GM12878 (cell line): ENCODE results near the gene PLEKHA5. TPM values are rescaled to one million over a fixed set of nuclear protein-coding genes. Genes with fewer than 3 reads are reported as not detected.

Experiments used
- ATAC-seq: fragments of 200-7000 bp; cut with Tn5 transposase; 3 replicates; pipeline ENCODE4 v1.9.1; 2020; ENCODE audit warnings: mild to moderate bottlenecking, moderate library complexity
- BruUV-seq: library from RNA; stranded (reverse); fragments of 400-500 nt; replicated peaks from 2 replicates; lab custom pipeline; 2021; lab: Mats Ljungman, UMichigan
- CTCF ChIA-PET: fragments of 300-600 bp; sonication (Branson Sonifier 250); formaldehyde crosslinking; extraction: SDS; loops from one replicate; lab custom pipeline; 2021; ENCODE audit warnings: inconsistent platforms; lab: Yijun Ruan, JAX
- POLR2A ChIA-PET: fragments of 350-600 bp; formaldehyde crosslinking; extraction: SDS; loops from one replicate; lab custom pipeline; 2021; ENCODE audit warnings: inconsistent platforms; lab: Charles Lee
- RAD21 ChIA-PET: fragments of 300-600 bp; sonication (Branson Sonifier 250); formaldehyde crosslinking; loops from one replicate; lab custom pipeline; 2023; ENCODE audit warnings: antibody characterized with exemption; ENCODE audit not compliant: unreplicated experiment; lab: Charles Lee
- SMC1A ChIA-PET: fragments of 300-600 bp; sonication (Branson Sonifier 250); formaldehyde crosslinking; loops from one replicate; lab custom pipeline; 2023; ENCODE audit not compliant: unreplicated experiment, uncharacterized antibody; lab: Charles Lee
- DNase-seq: peaks from one replicate; pipeline ENCODE4 v3.0.0-alpha.2; 2011; ENCODE audit warnings: low read depth, low spot score
- FAIRE-seq: peaks from 3 replicates; lab custom pipeline; 2011; peaks lifted over from hg19 to GRCh38; lab: Jason Lieb, UNC
- H2AFZ ChIP-seq: 2 replicates; pipeline ENCODE4 v1.6.0; 2011; ENCODE audit warnings: low read depth, low read length, control low read depth; ENCODE audit not compliant: control insufficient read depth
- H3K27ac ChIP-seq: 2 replicates; pipeline ENCODE4 v1.5.1; 2011; ENCODE audit warnings: control low read depth; ENCODE audit not compliant: control insufficient read depth, insufficient read depth
- H3K27me3 ChIP-seq, 2 experiments: replicated peaks in 1 of 2; 2 replicates each; pipeline versions ENCODE4 v1.6.0 to v1.6.1; 2011; ENCODE audit warnings: low read length in 1 of 2; ENCODE audit not compliant: control insufficient read depth in 2 of 2, insufficient read depth in 2 of 2
- H3K36me3 ChIP-seq, 2 experiments: 2 replicates each; pipeline ENCODE4 v1.5.1; 2011; ENCODE audit warnings: low read length in 1 of 2; ENCODE audit not compliant: control insufficient read depth in 2 of 2, insufficient read depth in 2 of 2
- H3K4me1 ChIP-seq: 2 replicates; pipeline ENCODE4 v1.6.1; 2011; ENCODE audit warnings: mild to moderate bottlenecking, low read length, moderate library complexity, mixed read lengths; ENCODE audit not compliant: control insufficient read depth, insufficient read depth
- H3K4me2 ChIP-seq: 2 replicates; pipeline ENCODE4 v1.6.0; 2011; ENCODE audit warnings: control low read depth; ENCODE audit not compliant: control insufficient read depth, insufficient read depth
- H3K4me3 ChIP-seq: fragments of 200-600 bp; sonication (generic); 2 replicates; pipeline ENCODE4 v1.5.1; 2016
- H3K79me2 ChIP-seq: 2 replicates; pipeline ENCODE4 v1.6.0; 2011; ENCODE audit warnings: low read length; ENCODE audit not compliant: control insufficient read depth, insufficient read depth
- H3K9ac ChIP-seq: 2 replicates; pipeline ENCODE4 v1.8.0; 2011; ENCODE audit warnings: low read length, control low read depth, mixed read lengths; ENCODE audit not compliant: control insufficient read depth, insufficient read depth
- H3K9me3 ChIP-seq: replicated peaks from 3 replicates; pipeline ENCODE4 v1.5.1; 2011; ENCODE audit warnings: mild to moderate bottlenecking, low read length; ENCODE audit not compliant: control insufficient read depth, insufficient read depth
- H4K20me1 ChIP-seq: 2 replicates; pipeline ENCODE4 v1.6.0; 2011; ENCODE audit not compliant: control insufficient read depth, insufficient read depth
- CEBPB ChIP-seq, 2 experiments: fragments of 150-350 bp in 1 of 2; IDR thresholded peaks; 2 replicates each; pipeline ENCODE4 v1.6.1; 2012 to 2014; ENCODE audit warnings: low read depth in 2 of 2, low read length in 2 of 2, borderline replicate concordance in 1 of 2, inconsistent platforms in 1 of 2
- EGR1 ChIP-seq, 2 experiments: IDR thresholded peaks; 1 replicate in 1 of 2; 2 replicates in 1 of 2; pipeline ENCODE4 v1.6.1; 2011 to 2012; ENCODE audit warnings: low read depth in 2 of 2, low read length in 2 of 2, borderline replicate concordance in 1 of 2, mild to moderate bottlenecking in 1 of 2, moderate library complexity in 1 of 2
- FOXK2 ChIP-seq: fragments of 450-650 bp; IDR thresholded peaks from 2 replicates; pipeline ENCODE4 v1.6.1; 2017; ENCODE audit warnings: mild to moderate bottlenecking, moderate library complexity
- HDGF ChIP-seq: fragments of 450-650 bp; IDR thresholded peaks from 2 replicates; pipeline ENCODE4 v1.6.1; 2016; ENCODE audit warnings: antibody characterized with exemption
- MTA3 ChIP-seq: IDR thresholded peaks from 2 replicates; pipeline ENCODE4 v1.6.1; 2012; ENCODE audit warnings: low read length, inconsistent platforms, borderline replicate concordance
- NR2F1 ChIP-seq: fragments of 450-650 bp; conservative IDR thresholded peaks from 2 replicates; pipeline ENCODE4 v1.6.1; 2017; ENCODE audit warnings: mild to moderate bottlenecking
- NRF1 ChIP-seq: conservative IDR thresholded peaks from 2 replicates; pipeline ENCODE4 v1.6.1; 2011; ENCODE audit warnings: mild to moderate bottlenecking, low read depth, low read length, improper control_type of control experiment
- YBX1 ChIP-seq: fragments of 450-650 bp; IDR thresholded peaks from 2 replicates; pipeline ENCODE4 v1.6.1; 2016; ENCODE audit warnings: antibody characterized with exemption
- ZNF622 ChIP-seq: fragments of 450-650 bp; IDR thresholded peaks from 2 replicates; pipeline ENCODE4 v1.6.1; 2017; ENCODE audit warnings: mild to moderate bottlenecking, inconsistent platforms
- WGBS: methylation state at CpG from one replicate; pipeline ENCODE4 v1.1.6; 2016; ENCODE audit warnings: low lambda C conversion rate; ENCODE audit not compliant: insufficient replicate concordance, insufficient coverage; ENCODE audit errors: missing lambda C conversion rate; 5-methylcytosine and 5-hydroxymethylcytosine counted together
- in situ Hi-C: fragments of 300-500 bp; cut with MboI; formaldehyde crosslinking; loops from 9 replicates; pipeline ENCODE4 v1.14.3; 2018; ENCODE audit warnings: mixed read lengths
- intact Hi-C: fragments of 100-400 bp; cut with micrococcal nuclease; formaldehyde crosslinking; loops from one replicate; pipeline ENCODE4 v1.14.2; 2022; ENCODE audit not compliant: unreplicated experiment
- polyA plus RNA-seq, 11 experiments: library from polyadenylated mRNA; depleted of rRNA in 4 of 11; unstranded in 6 of 11; stranded (reverse) in 5 of 11; fragments of >200 nt; fragmentation: Nextera tagmentation in 4 of 11; fragmentation: Illumina TruSeq in 1 of 11; extraction: Ambion mirVana in 4 of 11; extraction: Trizol in 1 of 11; gene quantifications; 1 replicate in 1 of 11; 2 replicates in 10 of 11; pipeline versions ENCODE4 v1.2.1 to v1.2.3, GENCODE V29; 2011 to 2016; ENCODE audit warnings: inconsistent platforms in 2 of 11, missing spikeins in 2 of 11, low read depth in 1 of 11
- total RNA-seq, 4 experiments: library from RNA; depleted of rRNA in 3 of 4; stranded (reverse); fragments of >200 nt in 3 of 4; fragmentation: Illumina TruSeq in 1 of 4; extraction: Trizol in 1 of 4; gene quantifications; 2 replicates each; pipeline versions ENCODE4 v1.2.1 to v1.2.3, GENCODE V29; 2013 to 2021
- TF ChIP-seq, protein P1 (sequence below): fragments of 150-350 bp; IDR thresholded peaks from 2 replicates; pipeline ENCODE4 v1.6.1; 2016; ENCODE audit warnings: low read depth, low read length
- TF ChIP-seq, protein P2 (sequence below): fragments of 450-650 bp; IDR thresholded peaks from 2 replicates; pipeline ENCODE4 v1.6.1; 2018; ENCODE audit warnings: mild to moderate bottlenecking, low read depth, moderate library complexity; ENCODE audit not compliant: partially characterized antibody
- TF ChIP-seq, protein P3 (sequence below): fragments of 450-650 bp; formaldehyde crosslinking; IDR thresholded peaks from 2 replicates; pipeline ENCODE4 v1.4.0; 2022; ENCODE audit warnings: mild to moderate bottlenecking, moderate library complexity
- TF ChIP-seq, protein P4 (sequence below): IDR thresholded peaks from 2 replicates; pipeline ENCODE4 v1.6.1; 2011; ENCODE audit warnings: low read depth, low read length, improper control_type of control experiment, borderline replicate concordance

Gene PLEKHA5
- total and polyA plus RNA-seq, 10 of the 15 experiments (the other 5 are each of a cell fraction or from before 2014, with no cell fraction given), result 0.09 to 0.33 (median 0.18) TPM; not detected in 3

DNA sequence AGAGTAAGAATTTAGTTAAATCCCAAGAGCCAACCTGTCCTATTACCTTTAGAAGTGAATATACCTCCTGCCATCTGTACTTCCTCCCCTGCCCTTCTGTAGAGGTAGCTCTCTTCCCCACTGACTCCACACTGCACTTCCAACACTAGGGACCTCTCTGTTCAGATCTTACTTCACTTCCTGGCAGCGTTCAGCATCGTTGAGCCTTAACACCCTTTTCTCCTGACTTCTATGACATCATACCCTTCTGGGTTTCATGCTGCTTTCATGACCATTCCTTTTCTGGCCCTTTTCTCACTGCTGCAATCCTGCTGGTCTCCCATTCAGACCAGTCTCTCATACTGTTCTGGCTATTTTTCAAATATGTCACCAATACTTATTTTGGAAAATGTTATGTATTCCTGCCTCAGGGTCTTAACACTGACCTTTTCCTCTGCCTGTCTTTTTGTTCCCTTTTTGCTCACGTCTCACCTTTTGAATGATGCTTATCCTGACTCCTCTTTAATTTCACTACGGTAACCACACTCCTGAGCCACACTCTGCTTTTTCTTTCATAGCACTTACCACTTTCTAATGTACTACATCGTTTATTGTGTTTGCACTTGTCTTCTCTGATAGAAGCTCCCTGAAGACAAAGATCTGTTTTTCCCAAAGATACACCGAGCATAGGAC lies 67.6 kb downstream of the PLEKHA5 start:
- Histone ChIP-seq H3K79me2 (no peaks in the 10 kb centered on the region), H3K4me3 (no peak overlapping the region)
- CTCF ChIA-PET, result interaction anchor here (0.6 kb wide), 1 partner anchor 11 kb away, joined by 4 read pairs; no protein-coding TSS in a partner anchor

More for the DNA sequence above, 67.6 kb downstream of the PLEKHA5 start:
- ChIA-PET SMC1A (no interaction called here), RAD21 (no interaction called here), POLR2A (no interaction called here)
- Histone ChIP-seq H3K9me3 (no peaks in the 10 kb centered on the region), H3K36me3 (no peaks in the 10 kb centered on the region), H3K27me3 (no peaks in the 10 kb centered on the region), H3K9ac (no peak overlapping the region), H2AFZ (no peak overlapping the region), H3K27ac (no peak overlapping the region), H3K4me1 (no peaks in the 10 kb centered on the region), H4K20me1 (no peaks in the 10 kb centered on the region), H3K4me2 (no peak overlapping the region)
- ATAC-seq (no peak), DNase-seq (no peak), FAIRE-seq (no peak)
- intact Hi-C loops, result no loop called here
- no TSS peak for BruUV-seq
- WGBS, result 11% methylated on average over 6 of the region's 6 CpGs
- TF ChIP-seq HDGF (no peak), MTA3 (no peak), FOXK2 (no peak), EGR1 (IDR thresholded peaks at IDR 0.05; ENCODE audit: borderline replicate concordance in 1 of 2, low read depth in 2 of 2, low read length in 2 of 2) (no peak), YBX1 (no peak), ZNF622 (no peak), CEBPB (IDR thresholded peaks at IDR 0.05; ENCODE audit: borderline replicate concordance in 1 of 2, low read depth in 2 of 2, low read length in 2 of 2) (no peak), NR2F1 (no peak), NRF1 (no peak)
- TF ChIP-seq, protein P1, sequence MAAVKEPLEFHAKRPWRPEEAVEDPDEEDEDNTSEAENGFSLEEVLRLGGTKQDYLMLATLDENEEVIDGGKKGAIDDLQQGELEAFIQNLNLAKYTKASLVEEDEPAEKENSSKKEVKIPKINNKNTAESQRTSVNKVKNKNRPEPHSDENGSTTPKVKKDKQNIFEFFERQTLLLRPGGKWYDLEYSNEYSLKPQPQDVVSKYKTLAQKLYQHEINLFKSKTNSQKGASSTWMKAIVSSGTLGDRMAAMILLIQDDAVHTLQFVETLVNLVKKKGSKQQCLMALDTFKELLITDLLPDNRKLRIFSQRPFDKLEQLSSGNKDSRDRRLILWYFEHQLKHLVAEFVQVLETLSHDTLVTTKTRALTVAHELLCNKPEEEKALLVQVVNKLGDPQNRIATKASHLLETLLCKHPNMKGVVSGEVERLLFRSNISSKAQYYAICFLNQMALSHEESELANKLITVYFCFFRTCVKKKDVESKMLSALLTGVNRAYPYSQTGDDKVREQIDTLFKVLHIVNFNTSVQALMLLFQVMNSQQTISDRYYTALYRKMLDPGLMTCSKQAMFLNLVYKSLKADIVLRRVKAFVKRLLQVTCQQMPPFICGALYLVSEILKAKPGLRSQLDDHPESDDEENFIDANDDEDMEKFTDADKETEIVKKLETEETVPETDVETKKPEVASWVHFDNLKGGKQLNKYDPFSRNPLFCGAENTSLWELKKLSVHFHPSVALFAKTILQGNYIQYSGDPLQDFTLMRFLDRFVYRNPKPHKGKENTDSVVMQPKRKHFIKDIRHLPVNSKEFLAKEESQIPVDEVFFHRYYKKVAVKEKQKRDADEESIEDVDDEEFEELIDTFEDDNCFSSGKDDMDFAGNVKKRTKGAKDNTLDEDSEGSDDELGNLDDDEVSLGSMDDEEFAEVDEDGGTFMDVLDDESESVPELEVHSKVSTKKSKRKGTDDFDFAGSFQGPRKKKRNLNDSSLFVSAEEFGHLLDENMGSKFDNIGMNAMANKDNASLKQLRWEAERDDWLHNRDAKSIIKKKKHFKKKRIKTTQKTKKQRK, result no peak
- TF ChIP-seq, protein P2, sequence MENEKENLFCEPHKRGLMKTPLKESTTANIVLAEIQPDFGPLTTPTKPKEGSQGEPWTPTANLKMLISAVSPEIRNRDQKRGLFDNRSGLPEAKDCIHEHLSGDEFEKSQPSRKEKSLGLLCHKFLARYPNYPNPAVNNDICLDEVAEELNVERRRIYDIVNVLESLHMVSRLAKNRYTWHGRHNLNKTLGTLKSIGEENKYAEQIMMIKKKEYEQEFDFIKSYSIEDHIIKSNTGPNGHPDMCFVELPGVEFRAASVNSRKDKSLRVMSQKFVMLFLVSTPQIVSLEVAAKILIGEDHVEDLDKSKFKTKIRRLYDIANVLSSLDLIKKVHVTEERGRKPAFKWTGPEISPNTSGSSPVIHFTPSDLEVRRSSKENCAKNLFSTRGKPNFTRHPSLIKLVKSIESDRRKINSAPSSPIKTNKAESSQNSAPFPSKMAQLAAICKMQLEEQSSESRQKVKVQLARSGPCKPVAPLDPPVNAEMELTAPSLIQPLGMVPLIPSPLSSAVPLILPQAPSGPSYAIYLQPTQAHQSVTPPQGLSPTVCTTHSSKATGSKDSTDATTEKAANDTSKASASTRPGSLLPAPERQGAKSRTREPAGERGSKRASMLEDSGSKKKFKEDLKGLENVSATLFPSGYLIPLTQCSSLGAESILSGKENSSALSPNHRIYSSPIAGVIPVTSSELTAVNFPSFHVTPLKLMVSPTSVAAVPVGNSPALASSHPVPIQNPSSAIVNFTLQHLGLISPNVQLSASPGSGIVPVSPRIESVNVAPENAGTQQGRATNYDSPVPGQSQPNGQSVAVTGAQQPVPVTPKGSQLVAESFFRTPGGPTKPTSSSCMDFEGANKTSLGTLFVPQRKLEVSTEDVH, result no peak
- TF ChIP-seq, protein P3, sequence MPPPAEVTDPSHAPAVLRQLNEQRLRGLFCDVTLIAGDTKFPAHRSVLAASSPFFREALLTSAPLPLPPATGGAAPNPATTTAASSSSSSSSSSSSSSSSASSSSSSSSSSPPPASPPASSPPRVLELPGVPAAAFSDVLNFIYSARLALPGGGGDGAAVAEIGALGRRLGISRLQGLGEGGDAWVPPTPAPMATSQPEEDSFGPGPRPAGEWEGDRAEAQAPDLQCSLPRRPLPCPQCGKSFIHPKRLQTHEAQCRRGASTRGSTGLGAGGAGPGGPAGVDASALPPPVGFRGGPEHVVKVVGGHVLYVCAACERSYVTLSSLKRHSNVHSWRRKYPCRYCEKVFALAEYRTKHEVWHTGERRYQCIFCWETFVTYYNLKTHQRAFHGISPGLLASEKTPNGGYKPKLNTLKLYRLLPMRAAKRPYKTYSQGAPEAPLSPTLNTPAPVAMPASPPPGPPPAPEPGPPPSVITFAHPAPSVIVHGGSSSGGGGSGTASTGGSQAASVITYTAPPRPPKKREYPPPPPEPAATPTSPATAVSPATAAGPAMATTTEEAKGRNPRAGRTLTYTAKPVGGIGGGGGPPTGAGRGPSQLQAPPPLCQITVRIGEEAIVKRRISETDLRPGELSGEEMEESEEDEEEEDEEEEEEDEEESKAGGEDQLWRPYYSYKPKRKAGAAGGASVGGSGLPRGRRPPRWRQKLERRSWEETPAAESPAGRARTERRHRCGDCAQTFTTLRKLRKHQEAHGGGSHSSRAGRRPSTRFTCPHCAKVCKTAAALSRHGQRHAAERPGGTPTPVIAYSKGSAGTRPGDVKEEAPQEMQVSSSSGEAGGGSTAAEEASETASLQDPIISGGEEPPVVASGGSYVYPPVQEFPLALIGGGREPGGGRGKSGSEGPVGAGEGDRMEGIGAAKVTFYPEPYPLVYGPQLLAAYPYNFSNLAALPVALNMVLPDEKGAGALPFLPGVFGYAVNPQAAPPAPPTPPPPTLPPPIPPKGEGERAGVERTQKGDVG, result no peak
- TF ChIP-seq, protein P4, sequence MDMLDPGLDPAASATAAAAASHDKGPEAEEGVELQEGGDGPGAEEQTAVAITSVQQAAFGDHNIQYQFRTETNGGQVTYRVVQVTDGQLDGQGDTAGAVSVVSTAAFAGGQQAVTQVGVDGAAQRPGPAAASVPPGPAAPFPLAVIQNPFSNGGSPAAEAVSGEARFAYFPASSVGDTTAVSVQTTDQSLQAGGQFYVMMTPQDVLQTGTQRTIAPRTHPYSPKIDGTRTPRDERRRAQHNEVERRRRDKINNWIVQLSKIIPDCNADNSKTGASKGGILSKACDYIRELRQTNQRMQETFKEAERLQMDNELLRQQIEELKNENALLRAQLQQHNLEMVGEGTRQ, result no peak
- in situ Hi-C loops, result no loop called here
